Measurements from ENCODE around the gene KIF26B.

Gene KIF26B

DNA sequence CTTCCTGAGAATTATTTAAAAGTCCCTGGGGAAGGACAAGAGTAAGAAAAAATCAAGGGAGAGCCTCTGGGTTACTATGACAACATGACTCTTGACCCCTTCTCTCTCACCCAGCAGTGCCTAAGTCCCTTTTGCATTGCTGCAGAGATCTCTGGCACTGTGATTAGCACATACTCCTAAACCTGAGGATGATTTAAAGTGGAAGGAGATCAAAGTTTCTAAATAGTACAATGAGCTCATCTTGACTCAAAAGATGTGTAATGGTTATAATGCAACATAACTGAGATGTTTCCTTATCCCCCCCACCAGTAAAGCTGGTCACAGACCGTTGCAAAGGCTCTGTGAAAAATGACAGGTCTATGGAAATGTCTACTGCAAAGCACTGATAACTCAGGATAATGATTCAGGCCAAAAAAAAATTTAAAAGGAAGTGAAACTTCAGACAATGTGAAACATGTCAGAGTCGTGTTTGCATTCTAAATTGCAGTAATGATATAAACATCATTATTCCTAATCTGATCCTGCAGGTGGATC, 519.2 kb downstream of the KIF26B start:
- Histone ChIP-seq H3K27me3 (ENCODE audit: low read length) (no peaks in the 10 kb centered on the region), H3K36me3 (ENCODE audit: low read length) (no peaks in the 10 kb centered on the region), H3K9ac (ENCODE audit: low read length) (no peak overlapping the region), H3K4me2 (ENCODE audit: low read depth, low read length, poor library complexity, severe bottlenecking) (no peak overlapping the region), H3K27ac (ENCODE audit: low read depth, low read length) (no peak overlapping the region), H3K4me3 (ENCODE audit: insufficient read depth, low read length, poor library complexity, severe bottlenecking) (no peak overlapping the region), H4K20me1 (ENCODE audit: low read depth, low read length) (no peaks in the 10 kb centered on the region), H2AFZ (ENCODE audit: low read depth, low read length, severe bottlenecking) (no peak overlapping the region), H3K9me3 (ENCODE audit: insufficient read depth, low read length) (no peaks in the 10 kb centered on the region), H3K9me2 (replicated peaks; ENCODE audit: insufficient read depth, low read length) (no peaks in the 10 kb centered on the region), H3K79me2 (ENCODE audit: insufficient read depth, low read length) (no peaks in the 10 kb centered on the region), H3F3A (ENCODE audit: insufficient read depth) (no peaks in the 10 kb centered on the region)
- TF ChIP-seq EZH2phosphoT487 (conservative IDR thresholded peaks at IDR 0.05; ENCODE audit: low read length): no peak
- TF ChIP-seq, protein P1, sequence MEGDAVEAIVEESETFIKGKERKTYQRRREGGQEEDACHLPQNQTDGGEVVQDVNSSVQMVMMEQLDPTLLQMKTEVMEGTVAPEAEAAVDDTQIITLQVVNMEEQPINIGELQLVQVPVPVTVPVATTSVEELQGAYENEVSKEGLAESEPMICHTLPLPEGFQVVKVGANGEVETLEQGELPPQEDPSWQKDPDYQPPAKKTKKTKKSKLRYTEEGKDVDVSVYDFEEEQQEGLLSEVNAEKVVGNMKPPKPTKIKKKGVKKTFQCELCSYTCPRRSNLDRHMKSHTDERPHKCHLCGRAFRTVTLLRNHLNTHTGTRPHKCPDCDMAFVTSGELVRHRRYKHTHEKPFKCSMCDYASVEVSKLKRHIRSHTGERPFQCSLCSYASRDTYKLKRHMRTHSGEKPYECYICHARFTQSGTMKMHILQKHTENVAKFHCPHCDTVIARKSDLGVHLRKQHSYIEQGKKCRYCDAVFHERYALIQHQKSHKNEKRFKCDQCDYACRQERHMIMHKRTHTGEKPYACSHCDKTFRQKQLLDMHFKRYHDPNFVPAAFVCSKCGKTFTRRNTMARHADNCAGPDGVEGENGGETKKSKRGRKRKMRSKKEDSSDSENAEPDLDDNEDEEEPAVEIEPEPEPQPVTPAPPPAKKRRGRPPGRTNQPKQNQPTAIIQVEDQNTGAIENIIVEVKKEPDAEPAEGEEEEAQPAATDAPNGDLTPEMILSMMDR (IDR thresholded peaks at IDR 0.05; ENCODE audit: insufficient read depth, low read length, poor library complexity, severe bottlenecking): no peak

DNA sequence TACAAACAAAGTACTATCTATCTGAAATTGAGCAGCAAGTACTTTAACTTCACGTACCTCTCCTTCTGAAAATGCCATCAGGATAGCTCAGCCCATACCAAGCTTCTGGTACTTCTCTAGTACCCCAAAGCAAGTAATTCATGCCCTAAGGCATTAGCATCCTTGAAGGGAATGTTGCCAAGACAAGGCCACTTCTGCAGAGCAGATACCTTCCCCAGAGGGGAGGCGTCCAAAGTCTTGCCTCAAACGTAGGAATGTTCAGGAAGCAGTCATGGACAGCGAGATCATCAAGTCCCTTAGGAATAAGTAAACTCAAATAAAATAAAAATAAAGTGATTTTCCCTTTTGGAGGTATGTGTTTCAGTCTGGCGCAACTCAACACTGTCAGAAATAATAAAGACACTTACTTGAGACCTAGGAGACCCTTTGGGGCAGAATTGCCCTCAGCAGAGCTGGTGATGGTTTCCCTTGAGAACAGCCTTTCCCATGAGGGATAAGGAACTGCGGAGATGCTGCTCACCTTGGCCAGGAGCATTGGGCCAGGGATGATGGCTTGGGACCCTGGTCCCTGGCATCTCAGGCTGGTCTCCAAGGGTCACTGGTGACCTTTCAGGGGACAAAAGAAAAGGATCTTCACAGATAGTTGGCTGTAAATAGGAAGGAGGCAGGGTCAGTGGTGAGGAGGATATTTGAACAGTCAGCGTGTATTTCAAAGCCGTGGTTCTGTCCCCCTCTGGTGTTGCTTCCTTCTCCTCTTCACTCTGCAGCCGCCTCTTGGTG, 522.9 kb downstream of the KIF26B start:
- no peak overlapping the region for H3K9ac ChIP-seq (ENCODE audit: low read length)
- TF ChIP-seq, protein P1 (IDR thresholded peaks at IDR 0.05; ENCODE audit: insufficient read depth, low read length, poor library complexity, severe bottlenecking): no peak
- TF ChIP-seq EZH2phosphoT487 (conservative IDR thresholded peaks at IDR 0.05; ENCODE audit: low read length): no peak
- H3K27ac ChIP-seq (ENCODE audit: low read depth, low read length): no peak overlapping the region

DNA sequence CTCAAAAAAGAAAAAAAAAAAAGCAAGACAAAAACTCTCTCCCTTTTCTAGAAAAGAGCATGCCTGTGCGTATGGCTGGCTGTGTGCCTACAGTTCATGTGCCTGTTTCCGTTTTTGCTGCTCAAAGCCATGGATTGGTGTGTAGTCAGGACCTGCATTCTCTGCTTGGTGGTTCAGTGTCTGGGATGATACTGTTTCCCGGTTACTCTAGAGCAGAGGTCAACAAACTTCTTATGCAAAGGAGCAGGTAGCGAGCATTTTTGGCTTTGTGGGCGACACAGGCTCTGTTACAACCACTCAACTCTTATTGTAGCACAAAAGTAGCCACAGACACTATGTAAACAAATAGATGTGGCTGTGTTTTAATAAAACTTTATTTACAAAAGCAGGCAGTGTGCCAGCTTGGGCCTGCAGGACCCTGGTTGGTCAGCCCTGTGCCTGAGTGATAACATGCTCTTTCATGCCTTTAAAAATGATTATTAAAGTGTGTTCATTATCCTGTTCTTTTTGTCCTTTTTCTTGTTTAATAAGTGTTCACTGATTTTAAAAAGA, 524.2 kb downstream of the KIF26B start:
- Histone ChIP-seq H3K9me3 (ENCODE audit: insufficient read depth, low read length) (no peaks in the 10 kb centered on the region), H3K27ac (ENCODE audit: low read depth, low read length) (no peak overlapping the region), H3F3A (ENCODE audit: insufficient read depth) (no peaks in the 10 kb centered on the region), H3K27me3 (ENCODE audit: low read length) (no peaks in the 10 kb centered on the region), H3K4me3 (ENCODE audit: insufficient read depth, low read length, poor library complexity, severe bottlenecking) (no peak overlapping the region), H3K36me3 (ENCODE audit: low read length) (no peaks in the 10 kb centered on the region), H4K20me1 (ENCODE audit: low read depth, low read length) (no peaks in the 10 kb centered on the region), H3K9ac (ENCODE audit: low read length) (no peak overlapping the region), H3K9me2 (replicated peaks; ENCODE audit: insufficient read depth, low read length) (no peaks in the 10 kb centered on the region), H3K4me2 (ENCODE audit: low read depth, low read length, poor library complexity, severe bottlenecking) (no peak overlapping the region), H3K79me2 (ENCODE audit: insufficient read depth, low read length) (no peaks in the 10 kb centered on the region), H2AFZ (ENCODE audit: low read depth, low read length, severe bottlenecking) (no peak overlapping the region)
- TF ChIP-seq, protein P1 (IDR thresholded peaks at IDR 0.05; ENCODE audit: insufficient read depth, low read length, poor library complexity, severe bottlenecking): no peak
- TF ChIP-seq EZH2phosphoT487 (conservative IDR thresholded peaks at IDR 0.05; ENCODE audit: low read length): no peak

More for the DNA sequence above, 522.9 kb downstream of the KIF26B start:
- Histone ChIP-seq H3F3A (ENCODE audit: insufficient read depth) (no peaks in the 10 kb centered on the region), H3K4me2 (ENCODE audit: low read depth, low read length, poor library complexity, severe bottlenecking) (no peak overlapping the region), H3K9me3 (ENCODE audit: insufficient read depth, low read length) (no peaks in the 10 kb centered on the region), H3K36me3 (ENCODE audit: low read length) (no peaks in the 10 kb centered on the region), H3K27me3 (ENCODE audit: low read length) (no peaks in the 10 kb centered on the region), H3K4me3 (ENCODE audit: insufficient read depth, low read length, poor library complexity, severe bottlenecking) (no peak overlapping the region), H2AFZ (ENCODE audit: low read depth, low read length, severe bottlenecking) (no peak overlapping the region), H3K79me2 (ENCODE audit: insufficient read depth, low read length) (no peaks in the 10 kb centered on the region), H4K20me1 (ENCODE audit: low read depth, low read length) (no peaks in the 10 kb centered on the region), H3K9me2 (replicated peaks; ENCODE audit: insufficient read depth, low read length) (no peaks in the 10 kb centered on the region)

Data from SU-DHL-6 (cell line).